GM13977 (cell line): Measurements from ENCODE around the gene ATF7.

Experiments
- DNase-seq: peaks from one replicate; pipeline ENCODE4 v3.0.0; 2012; ENCODE audit warnings: low spot score
- in situ Hi-C: fragments of 300-500 bp; cut with MboI; formaldehyde crosslinking; loops from one replicate; pipeline ENCODE4 v1.12.0; 2022; ENCODE audit warnings: low sequenced_read_pairs, low pct_unique_long_range_greater_than_20kb, mixed read lengths, inconsistent platforms; ENCODE audit not compliant: unreplicated experiment
- TF ChIP-seq, protein P1 (sequence below): IDR thresholded peaks from 2 replicates; pipeline ENCODE4 v1.5.1; 2012; ENCODE audit warnings: mild to moderate bottlenecking, control low read depth; ENCODE audit not compliant: insufficient read depth; ENCODE audit errors: extremely low read depth, missing control alignments

ATF7 gene

DNA sequence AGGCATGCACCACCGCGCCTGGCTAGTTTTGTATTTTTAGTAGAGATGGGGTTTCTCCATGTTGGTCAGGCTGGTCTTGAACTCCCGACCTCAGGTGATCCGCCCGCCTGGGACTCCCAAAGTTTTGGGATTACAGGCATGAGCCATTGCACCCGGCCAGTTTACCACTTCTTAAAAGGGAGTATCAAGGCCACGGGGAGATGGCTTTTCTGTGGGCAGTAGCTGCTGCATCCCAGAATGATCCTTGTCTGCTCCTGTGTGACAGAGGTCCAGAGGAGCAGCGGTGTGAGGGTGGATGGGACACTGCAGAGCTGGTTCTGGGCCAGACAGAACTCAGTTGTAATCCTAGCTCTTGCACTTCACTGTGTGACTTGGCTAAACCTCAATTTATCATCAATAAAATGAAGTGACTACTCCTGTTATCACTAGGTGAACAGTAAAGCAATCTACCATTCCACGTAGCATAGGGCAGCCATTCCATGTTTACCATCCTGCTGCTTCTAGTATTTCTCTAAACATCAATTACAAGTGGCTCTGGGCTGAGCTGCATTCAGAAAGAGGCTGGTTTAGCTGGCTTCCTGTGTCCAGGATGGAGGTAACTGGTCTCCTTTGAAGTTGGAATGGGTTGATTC lies 115.9 kb downstream of the ATF7 start:
- TF ChIP-seq, protein P1, sequence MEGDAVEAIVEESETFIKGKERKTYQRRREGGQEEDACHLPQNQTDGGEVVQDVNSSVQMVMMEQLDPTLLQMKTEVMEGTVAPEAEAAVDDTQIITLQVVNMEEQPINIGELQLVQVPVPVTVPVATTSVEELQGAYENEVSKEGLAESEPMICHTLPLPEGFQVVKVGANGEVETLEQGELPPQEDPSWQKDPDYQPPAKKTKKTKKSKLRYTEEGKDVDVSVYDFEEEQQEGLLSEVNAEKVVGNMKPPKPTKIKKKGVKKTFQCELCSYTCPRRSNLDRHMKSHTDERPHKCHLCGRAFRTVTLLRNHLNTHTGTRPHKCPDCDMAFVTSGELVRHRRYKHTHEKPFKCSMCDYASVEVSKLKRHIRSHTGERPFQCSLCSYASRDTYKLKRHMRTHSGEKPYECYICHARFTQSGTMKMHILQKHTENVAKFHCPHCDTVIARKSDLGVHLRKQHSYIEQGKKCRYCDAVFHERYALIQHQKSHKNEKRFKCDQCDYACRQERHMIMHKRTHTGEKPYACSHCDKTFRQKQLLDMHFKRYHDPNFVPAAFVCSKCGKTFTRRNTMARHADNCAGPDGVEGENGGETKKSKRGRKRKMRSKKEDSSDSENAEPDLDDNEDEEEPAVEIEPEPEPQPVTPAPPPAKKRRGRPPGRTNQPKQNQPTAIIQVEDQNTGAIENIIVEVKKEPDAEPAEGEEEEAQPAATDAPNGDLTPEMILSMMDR: no peak
- no peak for DNase-seq
- in situ Hi-C loops: no loop called here

DNA sequence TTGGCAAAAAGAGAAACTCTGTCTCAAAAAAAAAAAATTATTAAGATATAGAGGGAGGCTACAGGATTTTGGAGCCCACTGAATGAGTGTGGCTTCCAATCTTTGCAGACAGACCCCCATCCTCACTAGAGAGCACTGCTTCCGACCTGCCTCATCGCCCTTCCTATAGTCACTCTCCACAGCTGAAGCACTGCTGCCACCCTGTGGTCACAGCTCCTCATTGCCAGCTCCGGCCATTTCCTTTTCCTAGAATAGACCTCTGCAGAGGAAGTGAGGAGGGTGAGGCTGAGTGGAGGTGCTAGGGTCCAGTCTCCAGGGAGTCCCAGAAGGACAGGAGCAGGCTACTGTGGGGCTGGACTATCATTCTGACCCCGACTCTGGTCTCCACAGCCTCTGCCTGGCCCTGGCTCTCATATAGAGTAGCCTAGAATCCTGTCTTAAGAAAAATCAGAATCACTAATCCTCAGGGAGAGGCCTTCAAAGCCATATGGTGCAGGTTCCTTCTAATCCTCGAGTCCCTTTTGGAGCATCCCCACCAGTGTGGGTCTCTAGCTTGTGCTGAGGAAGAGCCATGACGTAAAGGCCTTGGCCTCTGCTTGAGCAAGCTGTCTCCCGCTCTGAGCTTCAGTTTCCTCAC lies 117.5 kb downstream of the ATF7 start:
- peak; percentile 81 for DNase-seq
- in situ Hi-C loops: no loop called here
- TF ChIP-seq, protein P1: peak; percentile 97

DNA sequence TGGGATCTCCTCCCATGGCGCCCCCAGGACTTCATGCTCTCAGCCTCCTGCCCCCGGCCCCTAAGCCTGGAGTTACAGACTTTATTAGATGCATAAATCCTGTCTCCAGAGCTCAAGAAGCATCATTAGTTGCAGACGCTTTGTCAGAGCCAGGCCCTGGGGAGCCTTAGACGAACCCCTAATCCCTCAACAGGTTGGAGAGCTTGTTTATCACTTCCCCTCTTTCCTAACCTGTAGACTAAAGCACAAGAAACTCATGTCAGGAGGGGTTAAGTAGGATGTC lies 118.6 kb downstream of the ATF7 start:
- TF ChIP-seq, protein P1: no peak
- in situ Hi-C loops: no loop called here
- no peak for DNase-seq

DNA sequence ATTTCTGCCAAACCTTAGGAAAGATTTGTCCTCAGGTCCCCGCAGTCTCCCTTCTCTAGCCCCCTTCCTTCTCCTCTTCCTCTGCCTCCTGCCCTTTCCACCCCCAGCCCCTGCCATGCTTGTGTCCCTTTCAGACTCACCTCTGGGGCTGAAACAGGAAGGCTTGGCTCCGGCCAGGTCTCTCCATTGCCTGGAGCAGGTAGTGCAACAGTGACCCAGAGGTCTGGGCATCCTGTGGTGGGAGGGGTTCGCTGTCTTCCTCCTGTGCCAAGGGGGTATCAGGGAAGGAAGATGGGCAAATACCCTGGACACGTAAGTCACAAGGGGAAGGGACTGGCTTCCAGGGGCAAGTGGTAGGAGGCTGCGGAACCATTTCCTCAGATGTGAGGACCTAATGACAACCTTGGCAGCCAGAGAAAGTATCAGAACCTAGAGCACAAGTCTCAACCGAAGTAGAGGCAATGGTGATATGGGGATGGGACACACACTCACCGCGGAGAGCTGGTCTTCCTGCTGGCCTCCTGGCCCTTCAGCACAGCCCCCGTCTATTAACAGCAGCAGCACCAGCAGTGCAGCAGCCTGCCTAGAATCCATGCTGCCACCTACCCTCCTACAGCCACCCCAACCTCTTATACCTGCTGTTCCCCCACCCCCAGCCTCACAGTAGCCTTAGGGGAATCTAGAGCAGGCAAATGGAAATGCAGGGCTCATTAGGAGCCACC lies 119.1 kb downstream of the ATF7 start, which contains the start of gene NPFF:
Gene NPFF (minus strand): TSS at position 604 of the 722 bp plus-strand sequence. CDS start 10 bp downstream, at position 594.
- no peak for DNase-seq
- in situ Hi-C loops: no loop called here
- TF ChIP-seq, protein P1: no peak

DNA sequence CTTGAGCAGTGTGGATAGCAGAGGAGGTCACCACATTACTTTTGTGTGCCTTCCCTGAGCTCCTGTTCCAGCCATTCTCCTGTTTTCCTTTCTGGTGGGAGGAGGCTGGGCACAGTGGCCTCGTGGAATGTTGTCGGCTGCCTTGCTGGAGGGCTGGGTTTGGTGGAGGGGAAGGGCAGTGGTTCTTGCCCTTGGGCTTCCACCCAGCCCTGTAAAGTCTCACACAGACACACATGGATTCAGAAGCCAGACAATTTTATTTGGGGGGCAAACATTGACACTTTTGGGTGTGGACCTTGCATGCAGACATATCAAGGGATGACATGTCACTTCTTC lies 119.8 kb downstream of the ATF7 start:
- in situ Hi-C loops: no loop called here
- no peak for DNase-seq
- TF ChIP-seq, protein P1: no peak

DNA sequence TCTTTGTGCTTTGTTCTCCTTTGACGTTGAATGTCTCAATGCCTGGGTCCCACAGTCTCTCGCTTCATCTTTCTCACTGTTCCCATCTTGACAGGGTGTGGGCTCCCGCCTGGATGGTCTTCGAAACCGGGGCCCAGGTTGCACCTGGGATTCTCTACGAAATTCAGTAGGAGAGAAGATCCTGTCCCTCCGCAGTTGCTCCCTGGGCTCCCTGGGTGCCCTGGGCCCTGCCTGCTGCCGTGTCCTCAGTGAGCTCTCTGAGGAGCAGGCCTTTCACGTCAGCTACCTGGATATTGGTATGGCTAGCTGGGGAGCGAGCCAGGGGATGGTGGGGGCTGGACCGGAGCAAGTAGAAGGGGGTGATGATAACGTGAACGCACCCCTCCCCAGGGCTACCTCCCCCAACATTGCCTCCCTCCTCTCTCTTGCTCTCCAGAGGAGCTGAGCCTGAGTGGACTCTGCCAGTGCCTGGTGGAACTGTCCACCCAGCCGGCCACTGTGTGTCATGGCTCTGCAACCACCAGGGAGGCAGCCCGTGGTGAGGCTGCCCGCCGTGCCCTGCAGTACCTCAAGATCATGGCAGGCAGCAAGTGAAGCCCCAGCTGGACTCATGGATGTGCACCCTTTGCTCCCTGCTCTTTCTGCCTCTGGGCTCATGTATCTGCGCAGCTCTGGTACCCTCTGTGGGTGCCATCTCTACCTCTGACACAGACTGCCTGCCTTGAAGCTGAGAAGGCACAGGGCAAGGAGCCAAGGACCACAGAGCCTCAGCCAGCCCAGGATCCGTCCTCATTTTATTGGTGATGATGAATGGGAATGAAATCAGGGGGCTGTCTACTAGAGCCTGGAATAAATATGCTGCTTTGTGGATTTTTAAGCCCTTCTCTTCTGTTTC lies 120.4 kb downstream of the ATF7 start:
- in situ Hi-C loops: no loop called here
- TF ChIP-seq, protein P1: no peak
- no peak for DNase-seq
